ENCODE data around the gene SETDB1. TPM values are rescaled to one million over a fixed set of nuclear protein-coding genes. Genes with fewer than 3 reads are reported as not detected.

The SETDB1 gene
- total and polyA plus RNA-seq, 3 donors from 2014 or later: 85.9 to 90.6 (median 89.5) TPM

- no peak for DNase-seq
- H3K36me3 ChIP-seq (ENCODE audit: low read depth, missing control alignments): no peaks in the 10 kb centered on the region
- peak overlapping the region; percentile 21 to 93 for H3K27ac ChIP-seq
- WGBS, 2 donors: 42 to 49% methylated on average over 4 of the region's 4 CpGs
- peaks cover 34% of the 10 kb centered on the region for H3K4me1 ChIP-seq
- H3K27me3 ChIP-seq: no peaks in the 10 kb centered on the region
- no peaks in the 10 kb centered on the region for H3K9me3 ChIP-seq
- TF ChIP-seq POLR2A (IDR thresholded peaks at IDR 0.05): no peak
- no peak for TF ChIP-seq CTCF (IDR thresholded peaks at IDR 0.05)
- H3K4me3 ChIP-seq: no peak overlapping the region
- intact Hi-C loops (cut with DNase I; ENCODE audit: low total_unique reads): no loop called here
Observed at GRCh38 chr1:150972417-150972940, 46.3 kb downstream of the SETDB1 start.

- Histone ChIP-seq H3K27me3 (no peaks in the 10 kb centered on the region), H3K4me3 (peak overlapping the region; percentile 78 to 83), H3K36me3 (ENCODE audit: low read depth, missing control alignments) (no peaks in the 10 kb centered on the region), H3K9me3 (no peaks in the 10 kb centered on the region), H3K27ac (peak overlapping the region; percentile 93 to 96), H3K4me1 (peaks cover 34% of the 10 kb centered on the region)
- intact Hi-C loops (cut with DNase I; ENCODE audit: low total_unique reads): no loop called here
- TF ChIP-seq CTCF (IDR thresholded peaks at IDR 0.05): no peak
- no peak for TF ChIP-seq POLR2A (IDR thresholded peaks at IDR 0.05)
- 5% methylated on average over 12 to 15 of the region's 15 CpGs for WGBS, 2 donors
- peak; percentile 33 for DNase-seq
Observed at GRCh38 chr1:150973258-150973835, 47.2 kb downstream of the SETDB1 start.

GRCh38 chr1:150973836-150974579 is 47.8 kb downstream of the SETDB1 start:
- Histone ChIP-seq H3K36me3 (ENCODE audit: low read depth, missing control alignments) (no peaks in the 10 kb centered on the region), H3K9me3 (no peaks in the 10 kb centered on the region), H3K27ac (peak overlapping the region; percentile 93 to 96), H3K4me1 (peaks cover 38% of the 10 kb centered on the region), H3K27me3 (no peaks in the 10 kb centered on the region), H3K4me3 (peak overlapping the region; percentile 78 to 83)
- peak; percentile 44 for DNase-seq
- TF ChIP-seq POLR2A (IDR thresholded peaks at IDR 0.05) (no peak), CTCF (IDR thresholded peaks at IDR 0.05) (no peak)
- 1% methylated on average over 35 of the region's 67 CpGs; no CpG with 5 or more reads in 1 of the 2 donors for WGBS, 2 donors
- intact Hi-C loops (cut with DNase I; ENCODE audit: low total_unique reads): no loop called here

DNA sequence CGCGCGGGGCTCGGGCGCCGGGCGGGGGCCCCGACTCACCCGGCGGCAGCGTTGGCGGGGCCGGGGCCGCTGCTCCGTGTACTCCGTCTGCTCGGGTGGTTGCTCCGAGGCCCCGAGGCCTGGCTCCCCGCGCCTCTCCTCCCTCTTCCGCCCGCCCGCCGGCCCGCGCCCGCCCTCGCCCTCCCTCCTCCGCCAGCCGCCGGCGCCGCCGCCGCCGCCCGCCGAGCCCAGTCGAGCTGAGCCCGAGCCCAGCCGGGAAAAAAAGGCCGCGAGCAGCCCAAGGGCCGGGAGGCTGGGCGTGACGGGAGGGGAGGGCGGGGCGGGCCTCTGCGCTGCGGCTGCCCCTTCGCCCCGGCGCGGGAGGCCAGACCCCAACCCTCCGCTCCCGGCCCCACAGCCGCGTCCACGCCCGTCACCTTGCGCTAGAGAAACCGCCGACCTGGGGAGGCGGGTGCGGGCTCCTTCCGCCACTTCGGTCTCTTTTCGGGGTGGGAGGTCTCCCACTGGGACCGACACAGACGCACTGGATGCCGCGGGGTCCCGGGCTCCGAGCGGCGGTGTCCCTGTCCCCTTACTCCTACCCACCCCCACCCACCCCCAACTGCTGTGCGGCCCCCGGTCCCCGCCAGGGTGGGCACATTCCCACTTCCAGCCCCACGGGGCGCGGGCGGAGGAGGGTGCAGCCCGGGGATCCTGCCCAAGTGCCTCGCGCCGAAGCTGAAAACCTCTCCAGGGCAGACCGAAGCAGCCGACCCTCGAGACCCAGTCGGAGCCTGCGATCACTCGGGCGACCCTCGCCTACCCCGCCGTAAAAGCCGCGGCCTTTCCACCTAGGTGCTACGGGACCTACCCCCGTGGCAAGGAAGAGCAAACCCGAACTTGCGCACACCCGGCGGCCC is 48.7 kb downstream of the SETDB1 start, which contains the start of gene CERS2:
TSS of gene CERS2 (minus strand) at position 256 of the 899 bp plus-strand sequence. CDS start 5,745 bp downstream, outside the sequence.
- TF ChIP-seq CTCF (IDR thresholded peaks at IDR 0.05): no peak
- no peak for TF ChIP-seq POLR2A (IDR thresholded peaks at IDR 0.05)
- Histone ChIP-seq H3K27me3 (no peaks in the 10 kb centered on the region), H3K36me3 (ENCODE audit: low read depth, missing control alignments) (no peaks in the 10 kb centered on the region), H3K4me1 (peaks cover 45% of the 10 kb centered on the region), H3K4me3 (peak within 1 kb of the TSS; percentile 78 to 83), H3K9me3 (no peaks in the 10 kb centered on the region), H3K27ac (peak within 1 kb of the TSS; percentile 93 to 96)
- intact Hi-C loops (cut with DNase I; ENCODE audit: low total_unique reads): no loop called here
- DNase-seq: peak; percentile 74
- WGBS, 2 donors: 7 to 10% methylated on average over 21 to 69 of the region's 106 CpGs
